ENCODE results near the gene SH2D3C.

Gene SH2D3C

DNA sequence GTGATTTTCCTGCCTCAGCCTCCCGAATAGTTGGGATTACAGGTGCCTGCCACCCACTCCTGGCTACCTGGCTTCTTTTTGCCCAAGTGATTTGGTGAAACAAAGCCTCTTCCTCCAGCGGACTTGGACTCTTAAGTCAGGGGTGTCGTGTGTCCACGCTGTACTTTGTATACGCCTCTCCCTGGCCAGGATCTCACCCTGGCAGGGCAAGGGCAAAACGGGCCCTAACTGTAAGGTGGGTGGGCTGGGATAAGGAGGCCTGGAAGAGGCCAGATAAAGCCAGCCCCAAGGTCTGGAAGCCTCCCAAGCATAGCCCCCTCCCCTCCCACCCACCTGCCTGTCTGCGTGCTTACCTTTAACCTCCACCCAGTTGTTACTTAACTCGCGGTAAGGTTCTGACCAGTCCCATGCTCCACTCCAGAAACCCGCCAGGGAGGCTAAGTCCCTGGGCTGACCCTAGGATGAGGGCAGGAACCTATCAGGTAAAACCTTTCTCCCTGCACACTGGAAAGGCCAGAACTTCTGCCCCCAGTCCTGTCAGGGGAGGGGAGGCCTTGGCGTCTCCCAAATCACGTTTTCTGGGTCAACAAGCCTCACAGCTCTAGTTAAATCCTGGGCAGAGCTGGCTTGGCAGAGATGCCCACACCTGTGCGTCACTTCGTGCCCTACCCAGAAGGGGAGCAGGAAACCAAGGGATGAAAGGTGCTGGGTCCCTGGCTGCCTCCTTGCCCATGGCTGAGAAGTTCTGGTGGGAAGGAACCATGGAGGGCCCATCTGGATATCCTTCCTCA lies 15.7 kb upstream of the SH2D3C start:
- DNase-seq (ENCODE audit: low read depth): no peak
- no peak for TF ChIP-seq CTCF (IDR thresholded peaks at IDR 0.05; ENCODE audit: low read length, missing control alignments)
- no peak overlapping the region for H3K4me3 ChIP-seq (replicated peaks; ENCODE audit: low read depth, low read length)

GRCh38 chr9:127793093-127793708 lies 14.7 kb upstream of the SH2D3C start:
- TF ChIP-seq CTCF (IDR thresholded peaks at IDR 0.05; ENCODE audit: low read length, missing control alignments): no peak
- DNase-seq (ENCODE audit: low read depth): no peak

DNA sequence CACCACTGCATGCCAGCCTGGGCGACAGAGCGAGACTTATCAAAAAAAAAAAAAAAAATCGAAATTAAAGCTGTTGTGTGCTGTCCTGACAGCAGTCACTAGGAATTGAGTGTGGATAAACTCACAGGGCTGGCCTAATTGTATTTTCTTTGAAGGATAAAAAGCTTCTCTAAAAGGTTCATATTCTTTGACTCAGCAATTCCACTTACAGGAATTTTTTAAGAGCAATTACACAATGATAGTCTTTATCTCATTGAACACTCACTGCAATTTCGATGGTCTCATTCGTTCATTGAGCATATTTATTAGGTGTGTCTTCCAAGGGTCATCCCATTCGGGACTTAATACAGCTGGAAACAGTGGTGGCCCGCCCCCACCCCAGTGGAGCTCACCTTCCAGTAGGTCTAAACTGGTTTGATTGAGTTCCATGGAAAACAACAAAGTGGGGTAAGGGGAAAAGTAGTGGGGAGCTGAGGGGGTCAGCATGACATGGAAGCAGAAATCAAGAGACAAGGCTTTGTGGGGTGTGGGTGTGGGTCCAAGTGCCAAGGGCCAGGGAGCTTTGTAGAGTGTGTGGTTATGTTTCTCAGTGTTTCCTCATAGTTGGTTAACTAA lies 14.1 kb upstream of the SH2D3C start:
- no peak overlapping the region for H3K4me3 ChIP-seq (replicated peaks; ENCODE audit: low read depth, low read length)
- no peak for TF ChIP-seq CTCF (IDR thresholded peaks at IDR 0.05; ENCODE audit: low read length, missing control alignments)
- no peak for DNase-seq (ENCODE audit: low read depth)

More at GRCh38 chr9:127793093-127793708, 14.7 kb upstream of the SH2D3C start:
- H3K4me3 ChIP-seq (replicated peaks; ENCODE audit: low read depth, low read length): no peak overlapping the region

DNA sequence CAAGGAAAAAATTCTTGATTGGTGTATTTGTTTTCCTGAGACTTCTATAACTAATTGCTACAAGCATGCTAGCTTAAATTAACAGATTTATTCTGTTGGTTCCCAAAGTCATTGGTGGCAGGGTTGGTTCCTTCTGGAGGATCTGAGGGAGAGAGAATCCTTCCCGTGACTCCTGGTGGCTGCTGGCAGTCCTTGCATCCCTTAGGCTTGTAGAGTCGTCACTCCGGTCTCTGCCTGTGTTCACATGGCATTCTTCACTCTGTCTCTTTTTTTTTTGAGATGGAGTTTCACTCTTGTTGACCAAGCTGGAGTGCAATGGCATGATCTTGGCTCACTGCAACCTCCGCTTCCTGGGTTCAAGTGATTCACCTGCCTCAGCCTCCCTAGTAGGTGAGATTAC lies 12.6 kb upstream of the SH2D3C start:
- H3K4me3 ChIP-seq (replicated peaks; ENCODE audit: low read depth, low read length): no peak overlapping the region
- no peak for TF ChIP-seq CTCF (IDR thresholded peaks at IDR 0.05; ENCODE audit: low read length, missing control alignments)
- no peak for DNase-seq (ENCODE audit: low read depth)

DNA sequence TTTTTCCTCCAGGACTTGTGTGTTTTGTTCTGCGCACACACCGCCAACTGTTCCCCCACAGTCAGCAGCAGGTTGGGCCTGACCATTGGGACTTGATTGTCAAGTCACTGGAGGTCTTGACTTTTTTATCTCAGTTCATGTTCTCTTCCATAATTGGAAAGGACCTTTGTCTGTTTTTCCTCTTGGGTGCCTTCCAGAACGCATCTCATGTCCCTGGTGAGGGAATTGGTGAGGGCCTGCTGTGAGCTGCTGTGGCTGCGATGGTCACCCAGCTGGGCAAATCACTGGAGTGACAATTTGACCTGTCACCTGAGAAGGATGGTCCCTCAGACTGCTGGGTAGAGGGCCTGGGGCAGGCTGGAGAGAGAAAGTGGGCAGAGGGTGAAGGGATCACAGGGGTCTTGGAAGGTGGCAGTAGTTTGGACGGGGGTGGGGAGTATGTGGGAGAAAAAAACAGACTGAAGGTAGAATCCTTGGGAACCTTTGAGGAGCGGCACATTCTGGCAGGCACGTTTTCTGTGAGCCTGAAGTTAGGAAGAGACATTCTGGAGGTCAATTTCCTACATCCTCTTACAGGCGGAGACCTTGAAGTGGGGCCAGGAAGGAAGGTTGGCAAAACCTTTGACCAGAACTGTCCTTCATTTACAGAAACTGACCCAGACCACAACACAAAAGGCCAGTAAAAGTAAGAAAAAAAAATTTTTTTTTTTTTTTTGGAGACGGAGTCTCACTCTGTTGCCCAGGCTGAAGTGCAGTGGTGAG lies 11.8 kb upstream of the SH2D3C start:
- no peak for DNase-seq (ENCODE audit: low read depth)
- TF ChIP-seq CTCF (IDR thresholded peaks at IDR 0.05; ENCODE audit: low read length, missing control alignments): no peak
- H3K4me3 ChIP-seq (replicated peaks; ENCODE audit: low read depth, low read length): no peak overlapping the region

DNA sequence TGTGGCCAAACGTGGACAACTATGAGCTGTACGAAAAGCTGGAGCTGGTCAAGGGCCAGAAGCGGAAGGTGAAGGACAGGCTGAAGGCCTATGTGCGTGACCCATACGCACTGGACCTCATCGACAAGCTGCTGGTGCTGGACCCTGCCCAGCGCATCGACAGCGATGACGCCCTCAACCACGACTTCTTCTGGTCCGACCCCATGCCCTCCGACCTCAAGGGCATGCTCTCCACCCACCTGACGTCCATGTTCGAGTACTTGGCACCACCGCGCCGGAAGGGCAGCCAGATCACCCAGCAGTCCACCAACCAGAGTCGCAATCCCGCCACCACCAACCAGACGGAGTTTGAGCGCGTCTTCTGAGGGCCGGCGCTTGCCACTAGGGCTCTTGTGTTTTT lies 10.7 kb upstream of the SH2D3C start:
- no peak for DNase-seq (ENCODE audit: low read depth)
- no peak overlapping the region for H3K4me3 ChIP-seq (replicated peaks; ENCODE audit: low read depth, low read length)

More for the DNA sequence above, 10.7 kb upstream of the SH2D3C start:
- TF ChIP-seq CTCF (IDR thresholded peaks at IDR 0.05; ENCODE audit: low read length, missing control alignments): no peak
